NCI-H2227 (cell line): ENCODE measurements around the gene CADM1.

Experiments
- DNase-seq: peaks from one replicate; lab custom pipeline; 2025; ENCODE audit not compliant: unreplicated experiment; lab: John Stamatoyannopoulos, UW

Gene CADM1

GRCh38 chr11:115518983-115519628, 14.9 kb upstream of the CADM1 start:
- DNase-seq: no peak

- no peak for DNase-seq
Measured at GRCh38 chr11:115515647-115516395, 11.6 kb upstream of the CADM1 start.

GRCh38 chr11:115506954-115507675, 2.9 kb upstream of the CADM1 start:
- DNase-seq: no peak

- DNase-seq: peak; percentile 17
Measured at GRCh38 chr11:115505175-115505574, 960 bp upstream of the CADM1 start.

GRCh38 chr11:115503886-115504275, 334 bp downstream of the CADM1 start:
- DNase-seq: peak; percentile 53

- peak; percentile 49 for DNase-seq
Measured at GRCh38 chr11:115503083-115503885, 931 bp downstream of the CADM1 start.

- peak; percentile 49 for DNase-seq
Measured at GRCh38 chr11:115502636-115503082, 1.6 kb downstream of the CADM1 start.

- DNase-seq: peak; percentile 19
Measured at GRCh38 chr11:115501893-115502589, 2.2 kb downstream of the CADM1 start.

- DNase-seq: no peak
Measured at GRCh38 chr11:115501502-115501892, 2.7 kb downstream of the CADM1 start.

GRCh38 chr11:115500547-115501501, 3.4 kb downstream of the CADM1 start:
- no peak for DNase-seq

- DNase-seq: no peak
Measured at GRCh38 chr11:115499891-115500290, 4.3 kb downstream of the CADM1 start.

GRCh38 chr11:115499241-115499799, 4.9 kb downstream of the CADM1 start:
- DNase-seq: no peak

- DNase-seq: no peak
Measured at GRCh38 chr11:115498354-115498753, 5.9 kb downstream of the CADM1 start.

- DNase-seq: peak; percentile 5
Measured at GRCh38 chr11:115497303-115497702, 6.9 kb downstream of the CADM1 start.

- no peak for DNase-seq
Measured at GRCh38 chr11:115496892-115497291, 7.3 kb downstream of the CADM1 start.

- no peak for DNase-seq
Measured at GRCh38 chr11:115493905-115494304, 10.3 kb downstream of the CADM1 start.

- DNase-seq: no peak
Measured at GRCh38 chr11:115493488-115493887, 10.7 kb downstream of the CADM1 start.

GRCh38 chr11:115489466-115489865, 14.7 kb downstream of the CADM1 start:
- no peak for DNase-seq

- no peak for DNase-seq
Measured at GRCh38 chr11:115488945-115489344, 15.3 kb downstream of the CADM1 start.
